ENCODE measurements around the gene CACTIN.

The CACTIN gene

DNA sequence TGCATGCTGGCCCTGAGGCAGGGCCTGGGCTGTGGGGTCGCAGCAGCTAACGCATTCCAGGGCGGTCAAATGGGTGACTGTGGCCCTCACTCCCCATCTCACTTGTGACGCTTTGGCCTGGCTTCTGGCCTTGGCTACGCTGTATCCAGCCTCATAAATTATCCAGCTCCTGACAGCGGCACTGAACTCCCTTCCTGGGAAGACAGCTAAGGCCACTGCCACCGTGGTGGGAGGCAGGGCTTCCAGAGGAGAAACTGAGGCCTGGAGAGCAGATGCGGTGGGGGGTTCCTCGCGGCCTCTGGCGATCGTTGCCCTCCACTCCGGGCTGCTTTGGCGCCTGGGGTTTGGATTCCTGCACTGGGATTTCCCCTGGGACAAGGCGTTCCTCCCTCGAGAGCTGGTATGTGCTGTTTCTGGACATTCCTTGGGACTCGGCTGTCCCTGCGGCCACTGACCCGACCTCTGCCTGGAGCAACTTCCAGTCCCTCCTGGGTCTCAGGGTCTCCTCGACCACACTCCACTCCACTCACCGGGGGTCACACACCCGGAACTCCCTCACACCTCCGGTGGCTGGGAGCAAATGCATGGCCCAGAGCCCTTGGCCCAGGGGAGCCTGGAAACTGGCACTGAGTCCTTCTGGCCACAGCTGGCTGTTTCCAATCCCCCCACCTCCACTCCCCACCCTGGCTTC lies 23.3 kb downstream of the CACTIN start:
- peaks cover 15% of the 10 kb centered on the region for H3K27me3 ChIP-seq (ENCODE audit: control insufficient read depth, insufficient read depth, low read length)
- no peaks in the 10 kb centered on the region for H3K9me3 ChIP-seq (ENCODE audit: control insufficient read depth, low read depth, low read length)
- no peak overlapping the region for H3K4me3 ChIP-seq (ENCODE audit: low read length)
- no peaks in the 10 kb centered on the region for H3K36me3 ChIP-seq (ENCODE audit: control insufficient read depth, low read depth, low read length)
- H3K9ac ChIP-seq (ENCODE audit: low read length), result no peak overlapping the region
- no peak overlapping the region for H3K27ac ChIP-seq (ENCODE audit: low read length)
- H3K4me1 ChIP-seq (ENCODE audit: control insufficient read depth, low read depth, low read length), result no peaks in the 10 kb centered on the region

- H3K27me3 ChIP-seq (ENCODE audit: control insufficient read depth, insufficient read depth, low read length), result peaks cover 11% of the 10 kb centered on the region
- H3K4me3 ChIP-seq (ENCODE audit: low read length), result no peak overlapping the region
- no peaks in the 10 kb centered on the region for H3K9me3 ChIP-seq (ENCODE audit: control insufficient read depth, low read depth, low read length)
- no peak overlapping the region for H3K27ac ChIP-seq (ENCODE audit: low read length)
- H3K9ac ChIP-seq (ENCODE audit: low read length), result no peak overlapping the region
- H3K4me1 ChIP-seq (ENCODE audit: control insufficient read depth, low read depth, low read length), result no peaks in the 10 kb centered on the region
- no peaks in the 10 kb centered on the region for H3K36me3 ChIP-seq (ENCODE audit: control insufficient read depth, low read depth, low read length)
Observed at GRCh38 chr19:3601021-3601420, 25.6 kb downstream of the CACTIN start.

DNA sequence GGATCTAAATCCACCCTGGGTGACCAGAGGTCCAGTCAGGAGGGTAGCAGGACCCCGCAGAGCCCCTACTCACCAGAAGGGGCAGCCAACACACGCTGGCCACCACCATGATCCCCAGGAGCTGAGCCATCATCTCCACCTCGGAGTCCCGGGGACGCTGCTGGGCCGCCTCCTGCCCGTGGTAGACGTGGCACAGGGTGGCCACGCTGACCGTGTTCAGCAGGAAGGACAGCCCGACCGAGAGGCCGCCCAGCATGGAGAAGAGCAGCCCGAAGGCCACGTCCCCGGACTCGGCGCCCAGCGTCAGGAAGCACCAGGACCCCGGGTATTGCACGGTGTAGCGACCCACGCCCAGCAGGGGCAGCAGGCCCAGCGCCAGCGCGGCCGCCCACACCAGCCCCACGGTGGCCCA lies 26.8 kb downstream of the CACTIN start:
- no peak overlapping the region for H3K4me3 ChIP-seq (ENCODE audit: low read length)
- no peaks in the 10 kb centered on the region for H3K9me3 ChIP-seq (ENCODE audit: control insufficient read depth, low read depth, low read length)
- no peak overlapping the region for H3K27ac ChIP-seq (ENCODE audit: low read length)

DNA sequence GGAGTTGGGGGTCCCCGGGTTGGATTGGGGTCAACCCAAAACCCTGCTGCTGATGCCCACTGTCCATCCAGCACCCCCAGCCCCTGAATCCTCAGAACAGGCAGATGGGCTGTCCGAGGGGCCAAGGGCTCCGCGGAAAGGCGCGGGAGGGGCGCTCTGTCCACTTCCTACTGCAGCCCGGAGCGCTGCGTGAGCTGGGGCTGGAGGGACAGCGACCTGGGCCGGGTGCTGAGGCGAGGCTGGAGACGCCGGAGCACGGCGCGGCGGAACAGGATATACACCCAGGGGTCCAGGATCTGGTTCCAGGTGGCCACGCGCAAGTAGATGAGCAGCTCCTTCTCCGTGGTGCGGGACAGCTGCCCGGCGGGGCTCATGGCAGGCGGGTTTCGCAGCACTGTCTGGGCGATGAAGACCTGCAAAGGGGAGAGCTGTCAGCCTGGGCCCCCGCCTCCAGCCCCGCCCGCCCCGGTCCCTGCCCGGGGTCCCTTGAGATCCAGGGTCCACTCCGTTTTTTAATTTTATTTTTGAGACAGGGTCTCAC lies 31.0 kb downstream of the CACTIN start:
- no peaks in the 10 kb centered on the region for H3K36me3 ChIP-seq (ENCODE audit: control insufficient read depth, low read depth, low read length)
- no peaks in the 10 kb centered on the region for H3K27me3 ChIP-seq (ENCODE audit: control insufficient read depth, insufficient read depth, low read length)
- H3K4me1 ChIP-seq (ENCODE audit: control insufficient read depth, low read depth, low read length), result no peaks in the 10 kb centered on the region
- H3K9ac ChIP-seq (ENCODE audit: low read length), result no peak overlapping the region
- H3K9me3 ChIP-seq (ENCODE audit: control insufficient read depth, low read depth, low read length), result no peaks in the 10 kb centered on the region
- no peak overlapping the region for H3K27ac ChIP-seq (ENCODE audit: low read length)
- no peak overlapping the region for H3K4me3 ChIP-seq (ENCODE audit: low read length)

More for the DNA sequence above, 26.8 kb downstream of the CACTIN start:
- Histone ChIP-seq H3K9ac (ENCODE audit: low read length) (no peak overlapping the region), H3K27me3 (ENCODE audit: control insufficient read depth, insufficient read depth, low read length) (no peaks in the 10 kb centered on the region), H3K36me3 (ENCODE audit: control insufficient read depth, low read depth, low read length) (no peaks in the 10 kb centered on the region), H3K4me1 (ENCODE audit: control insufficient read depth, low read depth, low read length) (no peaks in the 10 kb centered on the region)

GRCh38 chr19:3593156-3593555 lies 33.4 kb downstream of the CACTIN start:
- H3K9ac ChIP-seq (ENCODE audit: low read length), result no peak overlapping the region

DNA sequence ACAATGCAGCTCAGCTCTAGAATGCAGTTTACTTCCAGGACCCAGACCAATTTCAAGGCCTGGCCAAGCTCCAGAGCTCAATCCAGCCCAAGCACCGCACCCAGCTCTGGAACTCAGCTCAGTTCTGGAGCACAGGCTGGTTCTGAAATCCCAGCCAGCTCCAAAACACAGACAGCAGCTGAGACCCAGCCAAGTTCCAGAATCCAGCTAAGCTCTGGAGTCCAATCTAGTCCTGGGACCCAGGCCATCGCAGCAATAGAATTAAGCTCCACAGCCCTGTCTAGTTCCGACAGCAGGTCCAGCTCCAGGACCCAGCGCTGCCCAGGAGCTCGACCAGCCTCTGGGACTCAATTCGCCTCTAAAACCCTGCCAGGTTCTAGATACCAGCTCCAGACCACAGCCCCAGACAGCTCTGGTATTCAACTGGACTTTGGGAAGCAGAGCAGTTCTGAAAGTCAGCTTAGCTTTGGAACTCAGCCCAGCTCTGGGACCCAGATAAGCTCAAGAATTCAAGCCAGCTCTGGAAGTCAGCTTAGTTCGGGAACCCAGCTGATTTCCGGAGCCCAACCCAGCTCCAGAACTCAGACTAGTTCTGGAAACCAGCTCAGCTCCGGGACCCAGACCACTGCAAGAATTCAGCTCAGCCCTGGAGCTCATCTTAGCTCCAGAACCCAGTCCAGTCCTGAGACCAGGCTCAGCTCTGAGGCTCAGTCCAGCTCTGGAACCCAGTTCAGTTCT lies 34.5 kb downstream of the CACTIN start:
- no peaks in the 10 kb centered on the region for H3K9me3 ChIP-seq (ENCODE audit: control insufficient read depth, low read depth, low read length)
- H3K27me3 ChIP-seq (ENCODE audit: control insufficient read depth, insufficient read depth, low read length), result peaks cover 8% of the 10 kb centered on the region
- no peak overlapping the region for H3K4me3 ChIP-seq (ENCODE audit: low read length)
- H3K27ac ChIP-seq (ENCODE audit: low read length), result no peak overlapping the region
- H3K4me1 ChIP-seq (ENCODE audit: control insufficient read depth, low read depth, low read length), result no peaks in the 10 kb centered on the region
- no peak overlapping the region for H3K9ac ChIP-seq (ENCODE audit: low read length)
- no peaks in the 10 kb centered on the region for H3K36me3 ChIP-seq (ENCODE audit: control insufficient read depth, low read depth, low read length)

More at GRCh38 chr19:3593156-3593555, 33.4 kb downstream of the CACTIN start:
- Histone ChIP-seq H3K4me1 (ENCODE audit: control insufficient read depth, low read depth, low read length) (no peaks in the 10 kb centered on the region), H3K4me3 (ENCODE audit: low read length) (no peak overlapping the region), H3K27me3 (ENCODE audit: control insufficient read depth, insufficient read depth, low read length) (peaks cover 4% of the 10 kb centered on the region), H3K27ac (ENCODE audit: low read length) (no peak overlapping the region), H3K36me3 (ENCODE audit: control insufficient read depth, low read depth, low read length) (no peaks in the 10 kb centered on the region), H3K9me3 (ENCODE audit: control insufficient read depth, low read depth, low read length) (no peaks in the 10 kb centered on the region)

- no peaks in the 10 kb centered on the region for H3K4me1 ChIP-seq (ENCODE audit: control insufficient read depth, low read depth, low read length)
- no peaks in the 10 kb centered on the region for H3K36me3 ChIP-seq (ENCODE audit: control insufficient read depth, low read depth, low read length)
- H3K4me3 ChIP-seq (ENCODE audit: low read length), result no peak overlapping the region
- H3K27ac ChIP-seq (ENCODE audit: low read length), result no peak overlapping the region
- no peak overlapping the region for H3K9ac ChIP-seq (ENCODE audit: low read length)
- H3K27me3 ChIP-seq (ENCODE audit: control insufficient read depth, insufficient read depth, low read length), result peaks cover 17% of the 10 kb centered on the region
- no peaks in the 10 kb centered on the region for H3K9me3 ChIP-seq (ENCODE audit: control insufficient read depth, low read depth, low read length)
Observed at GRCh38 chr19:3590991-3591659, 35.5 kb downstream of the CACTIN start.

GRCh38 chr19:3589949-3590348 lies 36.6 kb downstream of the CACTIN start:
- H3K36me3 ChIP-seq (ENCODE audit: control insufficient read depth, low read depth, low read length), result no peaks in the 10 kb centered on the region
- no peaks in the 10 kb centered on the region for H3K9me3 ChIP-seq (ENCODE audit: control insufficient read depth, low read depth, low read length)
- H3K27ac ChIP-seq (ENCODE audit: low read length), result no peak overlapping the region
- peaks cover 28% of the 10 kb centered on the region for H3K27me3 ChIP-seq (ENCODE audit: control insufficient read depth, insufficient read depth, low read length)
- H3K9ac ChIP-seq (ENCODE audit: low read length), result no peak overlapping the region
- no peaks in the 10 kb centered on the region for H3K4me1 ChIP-seq (ENCODE audit: control insufficient read depth, low read depth, low read length)
- H3K4me3 ChIP-seq (ENCODE audit: low read length), result no peak overlapping the region

DNA sequence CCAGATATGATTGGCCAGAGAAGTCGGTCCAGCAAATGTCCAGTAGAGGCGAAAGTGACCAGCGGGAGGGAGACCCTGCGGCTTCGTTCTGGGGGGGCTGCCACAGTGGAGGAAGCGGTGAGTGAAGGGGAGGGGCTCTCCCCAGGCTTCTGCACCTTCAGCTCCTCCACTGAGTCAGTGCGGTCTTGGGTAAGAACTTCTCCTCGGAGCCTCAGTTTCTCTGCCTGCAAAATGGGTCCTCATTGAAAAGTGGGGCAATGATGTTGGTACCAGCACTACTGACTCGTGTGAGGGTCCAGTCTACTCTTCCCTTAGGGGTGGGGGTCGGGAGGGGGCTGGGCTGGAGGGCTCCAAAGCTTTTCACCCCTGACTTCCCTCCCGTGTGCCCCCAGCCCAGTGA lies 37.2 kb downstream of the CACTIN start:
- Histone ChIP-seq H3K9ac (ENCODE audit: low read length) (no peak overlapping the region), H3K4me1 (ENCODE audit: control insufficient read depth, low read depth, low read length) (no peaks in the 10 kb centered on the region), H3K36me3 (ENCODE audit: control insufficient read depth, low read depth, low read length) (no peaks in the 10 kb centered on the region), H3K27ac (ENCODE audit: low read length) (no peak overlapping the region), H3K4me3 (ENCODE audit: low read length) (no peak overlapping the region), H3K9me3 (ENCODE audit: control insufficient read depth, low read depth, low read length) (no peaks in the 10 kb centered on the region), H3K27me3 (ENCODE audit: control insufficient read depth, insufficient read depth, low read length) (peaks cover 30% of the 10 kb centered on the region)

GRCh38 chr19:3586707-3587346 lies 39.8 kb downstream of the CACTIN start:
- H3K27ac ChIP-seq (ENCODE audit: low read length), result no peak overlapping the region
- no peak overlapping the region for H3K4me3 ChIP-seq (ENCODE audit: low read length)
- H3K27me3 ChIP-seq (ENCODE audit: control insufficient read depth, insufficient read depth, low read length), result peaks cover 30% of the 10 kb centered on the region
- no peaks in the 10 kb centered on the region for H3K4me1 ChIP-seq (ENCODE audit: control insufficient read depth, low read depth, low read length)
- H3K9me3 ChIP-seq (ENCODE audit: control insufficient read depth, low read depth, low read length), result no peaks in the 10 kb centered on the region
- H3K36me3 ChIP-seq (ENCODE audit: control insufficient read depth, low read depth, low read length), result no peaks in the 10 kb centered on the region
- no peak overlapping the region for H3K9ac ChIP-seq (ENCODE audit: low read length)

DNA sequence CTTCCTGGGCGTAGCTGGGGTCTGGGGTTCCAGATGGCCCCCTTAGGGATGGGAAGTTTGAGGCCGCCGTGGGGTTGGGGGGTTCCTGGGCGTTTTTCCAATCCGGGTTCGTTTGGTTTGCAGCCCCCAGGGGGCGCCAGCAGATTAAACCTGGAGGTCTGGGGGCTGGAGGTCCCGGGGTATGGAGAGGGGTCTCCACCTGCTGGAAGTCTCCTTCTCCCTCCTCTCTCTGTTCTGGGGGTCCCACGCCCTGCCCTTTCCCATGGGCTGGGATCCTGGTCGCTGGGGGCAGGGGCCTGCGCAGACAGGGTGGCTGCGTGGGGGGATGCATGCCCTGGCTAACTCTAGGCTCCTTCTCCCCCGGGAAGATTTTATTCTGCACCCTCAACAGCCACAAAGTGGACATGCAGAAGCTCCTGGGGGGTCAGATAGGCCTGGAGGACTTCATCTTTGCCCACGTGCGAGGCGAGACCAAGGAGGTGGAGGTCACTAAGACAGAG lies 40.4 kb downstream of the CACTIN start:
- no peak overlapping the region for H3K27ac ChIP-seq (ENCODE audit: low read length)
- H3K36me3 ChIP-seq (ENCODE audit: control insufficient read depth, low read depth, low read length), result no peaks in the 10 kb centered on the region
- no peak overlapping the region for H3K9ac ChIP-seq (ENCODE audit: low read length)
- no peak overlapping the region for H3K4me3 ChIP-seq (ENCODE audit: low read length)
- peaks cover 30% of the 10 kb centered on the region for H3K27me3 ChIP-seq (ENCODE audit: control insufficient read depth, insufficient read depth, low read length)
- no peaks in the 10 kb centered on the region for H3K9me3 ChIP-seq (ENCODE audit: control insufficient read depth, low read depth, low read length)
- H3K4me1 ChIP-seq (ENCODE audit: control insufficient read depth, low read depth, low read length), result no peaks in the 10 kb centered on the region
